ENCODE data around the gene SLC44A4. TPM values are rescaled to one million over a fixed set of nuclear protein-coding genes. Genes with fewer than 3 reads are reported as not detected.

Gene SLC44A4
- total RNA-seq, 4 donors from 2014 or later: 1.6 TPM; not detected in 3

- DNase-seq: no peak
- ATAC-seq: no peak
- Histone ChIP-seq H3K27me3 (no peaks in the 10 kb centered on the region), H3K4me1 (no peaks in the 10 kb centered on the region), H3K36me3 (peaks cover 0 to 4% of the 10 kb centered on the region in 2 donors), H3K9me3 (no peaks in the 10 kb centered on the region), H3K27ac (no peak overlapping the region), H3K4me3 (no peak overlapping the region)
- in situ Hi-C loops (cut with MboI; ENCODE audit: low sequenced_read_pairs in 4 of 4) (loop anchor here in 1 of 4 donors (25.0 kb wide), 1 partner anchor 1412 kb away; the partner anchor contains the start of genes B3GALT4, PFDN6, RGL2 and WDR46), intact Hi-C loops (cut with DNase I; ENCODE audit: low total_unique reads) (no loop called here)
- TF ChIP-seq POLR2A (IDR thresholded peaks at IDR 0.05) (no peak), CTCF (IDR thresholded peaks at IDR 0.05 in 4 of 5, conservative IDR thresholded peaks at IDR 0.05 in 1 of 5) (no peak)
Measured at GRCh38 chr6:31874836-31875572, 3.8 kb downstream of the SLC44A4 start.

GRCh38 chr6:31874084-31874670 lies 4.6 kb downstream of the SLC44A4 start:
- no peaks in the 10 kb centered on the region for H3K9me3 ChIP-seq
- no peak overlapping the region for H3K4me3 ChIP-seq
- TF ChIP-seq POLR2A (IDR thresholded peaks at IDR 0.05) (no peak), CTCF (IDR thresholded peaks at IDR 0.05 in 4 of 5, conservative IDR thresholded peaks at IDR 0.05 in 1 of 5) (no peak)
- H3K27me3 ChIP-seq: no peaks in the 10 kb centered on the region
- intact Hi-C loops (cut with DNase I; ENCODE audit: low total_unique reads) (no loop called here), in situ Hi-C loops (cut with MboI; ENCODE audit: low sequenced_read_pairs in 4 of 4) (loop anchor here in 1 of 4 donors (25.0 kb wide), 1 partner anchor 1413 kb away; the partner anchor contains the start of genes B3GALT4, PFDN6, RGL2 and WDR46)
- no peak for DNase-seq
- ATAC-seq: no peak
- H3K27ac ChIP-seq: no peak overlapping the region
- H3K36me3 ChIP-seq: no peaks in the 10 kb centered on the region
- no peaks in the 10 kb centered on the region for H3K4me1 ChIP-seq

GRCh38 chr6:31871046-31871659 lies 7.6 kb downstream of the SLC44A4 start:
- TF ChIP-seq POLR2A (IDR thresholded peaks at IDR 0.05): no peak
- TF ChIP-seq CTCF (IDR thresholded peaks at IDR 0.05 in 4 of 5, conservative IDR thresholded peaks at IDR 0.05 in 1 of 5): no peak
- intact Hi-C loops (cut with DNase I; ENCODE audit: low total_unique reads): no loop called here
- in situ Hi-C loops (cut with MboI; ENCODE audit: low sequenced_read_pairs in 4 of 4): loop anchor here in 1 of 4 donors (25.0 kb wide), 1 partner anchor 1416 kb away; the partner anchor contains the start of genes B3GALT4, PFDN6, RGL2 and WDR46
- no peaks in the 10 kb centered on the region for H3K4me1 ChIP-seq
- H3K27ac ChIP-seq: no peak overlapping the region
- no peak for ATAC-seq
- H3K27me3 ChIP-seq: no peaks in the 10 kb centered on the region
- H3K4me3 ChIP-seq: no peak overlapping the region
- H3K9me3 ChIP-seq: no peaks in the 10 kb centered on the region
- DNase-seq: no peak
- no peaks in the 10 kb centered on the region for H3K36me3 ChIP-seq

GRCh38 chr6:31870385-31870921 lies 8.3 kb downstream of the SLC44A4 start:
- no peak for ATAC-seq
- no peaks in the 10 kb centered on the region for H3K9me3 ChIP-seq
- no peak for DNase-seq
- no peak overlapping the region for H3K27ac ChIP-seq
- TF ChIP-seq POLR2A (IDR thresholded peaks at IDR 0.05) (no peak), CTCF (IDR thresholded peaks at IDR 0.05 in 4 of 5, conservative IDR thresholded peaks at IDR 0.05 in 1 of 5) (no peak)
- in situ Hi-C loops (cut with MboI; ENCODE audit: low sequenced_read_pairs in 4 of 4) (loop anchor here in 1 of 4 donors (25.0 kb wide), 1 partner anchor 1417 kb away; the partner anchor contains the start of genes B3GALT4, PFDN6, RGL2 and WDR46), intact Hi-C loops (cut with DNase I; ENCODE audit: low total_unique reads) (no loop called here)
- no peaks in the 10 kb centered on the region for H3K27me3 ChIP-seq
- H3K4me1 ChIP-seq: no peaks in the 10 kb centered on the region
- H3K36me3 ChIP-seq: no peaks in the 10 kb centered on the region
- H3K4me3 ChIP-seq: no peak overlapping the region
